GM04504 (cell line): Measurements from ENCODE around the gene MED7.

Source experiments
- DNase-seq: peaks from one replicate; pipeline ENCODE4 v3.0.0-alpha.2; 2012; ENCODE audit warnings: low read depth

Gene MED7

GRCh38 chr5:157162919-157163510 is 20.4 kb upstream of the MED7 start:
- DNase-seq = no peak

DNA sequence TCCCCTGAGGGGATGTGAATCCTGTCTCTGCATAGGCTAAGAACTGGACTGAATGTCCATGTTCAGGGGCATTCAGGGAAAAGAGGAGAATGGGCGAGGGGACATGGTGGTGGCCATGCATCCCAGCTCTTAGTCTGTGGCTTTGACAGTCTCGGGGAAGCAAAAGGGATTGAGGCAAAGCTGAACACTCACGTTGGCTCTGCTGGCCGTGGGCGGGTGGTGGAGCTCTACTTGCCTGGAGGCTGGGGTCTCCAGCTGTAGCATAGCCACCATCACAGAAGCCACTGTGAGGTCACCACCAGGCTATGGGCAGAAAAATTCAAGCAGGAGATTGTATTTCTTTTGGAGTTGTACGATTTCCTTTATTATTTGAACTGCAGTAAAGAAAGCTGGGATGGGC is 19.3 kb upstream of the MED7 start:
- no peak for DNase-seq

- DNase-seq = no peak
Observed at GRCh38 chr5:157160001-157160400, 17.3 kb upstream of the MED7 start.

- no peak for DNase-seq
Observed at GRCh38 chr5:157159209-157159751, 16.6 kb upstream of the MED7 start.

DNA sequence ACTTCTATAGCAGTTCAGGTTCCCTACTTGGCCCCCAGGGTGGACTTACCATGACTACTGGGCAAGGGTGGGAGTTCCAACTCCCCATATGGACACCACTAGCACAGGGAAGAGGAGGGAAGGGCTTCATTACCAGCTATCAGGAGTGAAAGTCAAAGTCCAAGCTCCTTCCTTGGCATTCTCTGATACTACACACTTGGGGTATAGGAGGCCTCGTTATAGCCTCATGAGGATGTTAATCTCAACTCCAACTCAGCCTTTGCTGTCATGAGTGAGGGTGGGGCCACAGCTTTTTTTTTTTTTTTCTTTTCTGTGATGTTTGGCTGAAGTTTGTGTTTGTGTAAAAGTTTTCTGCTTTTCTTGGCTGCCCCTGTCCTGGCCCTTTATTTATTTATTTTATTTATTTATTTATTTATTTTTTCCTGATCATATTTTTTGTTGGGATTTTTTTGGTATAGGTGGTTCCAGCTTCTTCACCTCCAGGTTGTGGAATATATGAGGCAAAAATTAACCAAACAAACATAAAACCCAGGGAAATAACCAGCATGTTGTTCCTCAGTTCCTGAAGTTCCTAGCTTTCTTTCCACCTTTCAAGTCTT is 14.7 kb upstream of the MED7 start:
- DNase-seq = no peak

DNA sequence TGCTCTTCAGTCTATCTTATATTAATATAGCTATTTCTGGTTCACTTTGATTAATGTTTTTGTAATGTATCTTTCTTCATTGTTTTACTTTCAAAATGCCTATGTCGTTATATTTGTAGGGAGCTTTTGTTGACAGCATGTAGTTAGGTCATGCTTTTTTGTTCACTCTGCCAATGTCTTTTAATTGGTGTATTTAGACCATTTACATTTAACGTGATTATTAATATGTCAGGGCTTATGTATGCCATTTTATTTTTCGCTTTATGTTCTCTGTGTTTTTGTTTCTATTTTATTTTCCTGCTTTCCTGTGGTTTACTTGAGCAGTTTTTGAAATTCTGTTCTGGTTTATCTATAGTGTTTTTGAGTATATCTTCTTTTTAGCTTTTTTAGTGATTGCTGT is 12.6 kb upstream of the MED7 start:
- DNase-seq = no peak

DNA sequence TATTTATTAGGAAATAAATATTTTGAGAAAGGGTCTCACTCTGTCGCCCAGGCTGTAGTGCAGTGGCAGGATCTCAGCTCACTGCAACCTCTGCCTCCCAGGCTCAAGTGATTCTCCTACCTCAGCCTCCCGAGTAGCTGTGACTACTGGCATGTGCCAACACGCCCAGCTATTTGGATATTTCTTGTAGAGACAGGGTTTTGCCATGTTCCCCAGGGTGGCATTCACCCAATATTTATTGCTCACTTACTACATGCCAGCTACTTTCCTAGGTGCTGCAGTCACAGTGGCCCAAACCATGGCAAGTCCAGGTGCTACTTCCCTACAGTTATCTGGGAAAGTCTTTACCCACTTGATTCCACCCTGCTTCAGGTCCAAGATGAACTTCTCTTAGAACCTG is 8.3 kb upstream of the MED7 start:
- DNase-seq = no peak

DNA sequence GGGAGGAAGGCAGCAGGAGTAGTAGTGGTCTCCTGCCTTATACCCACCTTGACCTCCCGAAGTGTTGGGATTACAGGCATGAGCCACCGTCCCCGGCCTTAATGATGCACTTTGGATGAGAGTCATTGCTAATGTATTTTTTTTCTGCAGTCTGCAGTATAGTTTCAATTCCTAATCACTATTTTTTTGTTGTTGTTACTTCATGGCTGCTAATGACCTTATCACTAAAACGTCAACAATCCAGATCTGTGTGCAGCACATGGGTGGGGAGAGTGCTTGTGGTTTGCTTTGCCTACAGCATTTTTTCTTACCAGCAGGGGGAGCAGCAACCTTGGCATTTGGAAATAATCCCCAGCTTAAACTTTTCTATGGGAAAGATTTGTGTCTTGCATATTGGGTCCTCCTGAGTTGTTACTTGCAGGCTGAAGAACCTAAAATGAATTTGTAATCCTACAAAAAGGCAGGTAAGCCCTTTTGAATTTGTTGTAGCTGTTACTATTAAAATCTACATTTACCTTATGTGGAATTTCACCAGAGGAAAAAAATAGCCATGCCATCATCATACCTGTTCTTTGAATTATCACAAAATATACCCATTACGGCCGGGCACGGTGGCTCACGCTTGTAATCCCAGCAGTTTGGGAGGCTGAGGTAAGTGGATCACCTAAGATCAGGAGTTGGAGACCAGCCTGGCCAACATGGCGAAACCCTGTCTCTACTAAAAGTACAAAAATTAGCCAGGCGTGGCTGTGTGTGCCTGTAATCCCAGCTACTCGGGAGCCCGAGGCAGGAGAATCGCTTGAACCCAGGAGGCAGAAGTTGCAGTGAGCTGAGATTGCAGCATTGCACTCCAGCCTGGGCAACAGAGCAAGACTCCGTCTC is 6.3 kb upstream of the MED7 start:
- DNase-seq = peak; percentile 31

DNA sequence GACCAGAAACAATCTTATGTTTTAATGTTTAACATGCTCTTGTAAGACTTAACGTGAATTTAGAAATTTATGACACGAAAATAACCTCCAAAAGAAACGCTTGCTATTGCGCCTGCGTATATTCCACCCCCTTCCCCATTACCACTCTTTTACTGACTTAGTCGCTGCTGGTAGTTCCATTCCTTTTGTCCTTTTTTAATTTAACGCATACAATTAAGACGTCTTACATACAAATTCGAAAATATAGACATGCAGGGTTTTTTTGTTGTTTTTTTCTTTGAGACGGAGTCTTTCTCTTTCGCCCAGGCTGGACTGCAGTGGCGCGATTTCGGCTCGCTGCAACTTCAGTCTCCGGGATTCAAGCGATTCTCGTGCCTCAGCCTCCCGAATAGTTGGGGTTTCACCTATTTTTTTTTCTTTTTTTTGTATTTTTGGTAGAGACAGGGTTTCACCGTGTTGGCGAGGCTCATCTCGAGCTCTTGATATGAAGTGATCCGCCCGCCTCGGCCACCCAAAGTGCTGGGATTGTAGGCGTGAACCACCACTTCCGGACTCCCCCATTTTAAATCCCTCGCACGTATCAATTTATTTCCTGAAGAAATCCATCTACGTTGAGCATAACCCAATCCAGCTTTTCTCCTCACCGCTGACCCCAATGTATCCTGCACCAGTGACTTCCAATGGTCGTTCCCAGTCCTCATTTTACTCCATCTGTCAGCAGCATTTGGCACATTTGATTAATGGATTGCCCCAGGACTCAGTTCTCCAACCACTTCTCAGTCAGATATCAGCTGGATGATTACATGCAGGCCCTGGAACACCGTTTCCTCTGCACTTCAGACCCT is 684 bp upstream of the MED7 start:
- peak; percentile 29 for DNase-seq

GRCh38 chr5:157137691-157138090 is 5.0 kb downstream of the MED7 start:
- no peak for DNase-seq

DNA sequence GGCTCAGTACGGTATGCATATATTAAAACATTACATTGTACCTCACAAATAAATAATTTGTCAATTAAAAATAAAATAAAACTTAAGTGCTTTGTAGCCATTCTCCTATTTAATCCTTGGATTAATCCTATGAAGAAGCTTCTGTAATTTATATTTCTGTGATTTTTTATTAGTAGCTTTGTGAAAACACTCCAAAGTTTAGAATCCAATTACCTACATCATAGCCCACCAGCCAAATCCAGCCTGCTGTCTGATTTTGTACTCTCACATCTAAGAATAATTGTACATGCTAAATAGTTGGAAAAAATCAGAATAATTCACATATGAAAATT is 10.4 kb downstream of the MED7 start:
- no peak for DNase-seq

GRCh38 chr5:157130925-157131324 is 11.7 kb downstream of the MED7 start:
- DNase-seq = no peak

DNA sequence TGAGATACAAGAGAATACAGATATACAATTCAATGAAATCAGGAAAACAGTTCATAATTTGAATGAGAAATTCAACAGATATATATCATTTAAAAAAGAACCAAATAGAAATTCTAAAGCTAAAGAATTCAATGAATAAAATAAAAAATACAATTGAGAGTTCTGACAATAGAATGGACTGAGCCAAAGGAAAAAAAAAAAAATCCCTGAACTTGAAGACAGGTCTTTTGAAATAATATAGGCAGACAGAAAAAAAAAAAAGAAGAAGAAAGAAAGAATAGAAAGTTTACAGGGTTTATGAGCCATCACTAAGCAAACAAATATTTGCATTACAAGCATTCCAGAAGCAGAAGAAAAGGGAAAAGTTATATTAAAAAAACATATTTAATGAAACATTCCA is 21.0 kb downstream of the MED7 start:
- DNase-seq = no peak

DNA sequence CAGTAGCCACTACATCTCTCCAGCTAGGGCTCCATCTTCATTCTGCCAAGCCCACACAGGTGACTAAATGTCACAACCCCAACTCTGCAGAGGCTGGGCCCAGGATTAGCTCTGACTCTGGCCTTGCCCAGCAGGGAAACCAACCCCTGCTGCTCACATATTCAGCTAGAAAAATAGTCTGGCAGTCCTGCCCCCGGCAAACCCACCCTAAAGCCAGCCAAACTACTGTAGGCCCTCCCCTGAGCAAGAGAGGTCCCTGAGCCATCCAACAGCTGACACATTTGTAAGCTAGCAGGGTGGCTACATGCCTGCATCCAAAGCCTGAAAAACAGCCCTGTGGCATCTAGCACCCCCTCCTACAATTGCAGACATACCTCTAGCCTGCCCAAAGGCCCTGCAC is 22.6 kb downstream of the MED7 start:
- DNase-seq = no peak

DNA sequence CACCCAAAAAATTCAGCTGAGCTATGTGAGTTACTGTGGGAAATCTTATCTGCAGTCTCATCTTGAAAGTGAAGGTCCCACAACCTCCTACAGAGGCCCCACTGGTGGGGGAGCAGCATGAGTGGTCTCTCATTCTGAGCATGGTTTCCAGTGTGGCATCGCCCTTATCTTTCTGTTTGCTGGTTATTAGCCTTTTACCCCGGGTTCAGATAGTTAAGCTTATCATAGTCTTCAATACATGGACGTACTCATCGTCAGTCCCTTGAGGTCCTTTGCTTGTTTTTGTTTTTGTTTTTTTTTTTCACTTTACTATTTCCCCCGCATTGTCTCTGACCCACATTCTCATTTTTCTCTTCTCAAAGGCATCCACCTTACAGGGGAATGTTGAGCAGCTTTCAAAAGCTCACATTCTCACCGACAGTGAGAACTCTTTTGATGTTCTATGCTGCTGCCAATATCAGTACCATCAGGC is 26.1 kb downstream of the MED7 start:
- DNase-seq = no peak

DNA sequence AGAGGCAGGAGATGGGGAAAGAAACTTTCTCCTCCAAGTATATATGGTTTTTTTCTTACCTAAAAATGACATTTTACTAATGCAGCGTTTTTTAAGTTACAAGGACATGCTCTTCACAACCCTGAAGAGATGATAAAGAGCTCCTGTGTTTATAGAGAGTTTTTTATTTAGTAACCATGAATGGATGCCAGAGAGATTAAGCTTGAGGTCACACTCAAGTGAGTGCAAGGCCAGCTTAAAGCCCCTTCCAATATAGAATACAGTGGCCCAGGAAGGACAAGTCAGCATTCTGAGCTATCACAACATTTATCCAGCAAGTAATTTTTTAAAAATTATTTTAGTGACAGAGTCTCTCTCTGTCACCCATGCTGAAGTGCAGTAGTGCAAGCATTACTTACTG is 27.2 kb downstream of the MED7 start:
- no peak for DNase-seq

DNA sequence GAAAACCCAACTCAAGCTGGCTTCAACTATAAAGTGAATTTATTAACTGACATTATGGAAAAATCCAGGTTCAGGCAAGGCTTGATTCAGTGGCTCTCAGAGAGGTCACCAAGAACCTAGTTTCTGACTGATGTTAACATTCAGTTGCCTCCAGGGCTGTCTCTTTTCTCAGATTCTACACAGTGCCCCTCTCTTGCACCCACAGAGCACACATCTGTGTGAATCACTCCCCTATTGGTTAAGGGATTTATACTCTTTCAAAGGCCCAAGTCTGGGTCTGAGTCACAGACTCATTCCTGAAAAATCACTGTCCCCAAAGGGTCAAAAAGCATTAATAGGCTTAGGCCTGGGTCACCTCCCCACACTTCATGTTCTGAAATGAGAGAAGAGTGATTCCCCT is 27.7 kb downstream of the MED7 start:
- DNase-seq = no peak

GRCh38 chr5:157113002-157113401 is 29.7 kb downstream of the MED7 start:
- no peak for DNase-seq

DNA sequence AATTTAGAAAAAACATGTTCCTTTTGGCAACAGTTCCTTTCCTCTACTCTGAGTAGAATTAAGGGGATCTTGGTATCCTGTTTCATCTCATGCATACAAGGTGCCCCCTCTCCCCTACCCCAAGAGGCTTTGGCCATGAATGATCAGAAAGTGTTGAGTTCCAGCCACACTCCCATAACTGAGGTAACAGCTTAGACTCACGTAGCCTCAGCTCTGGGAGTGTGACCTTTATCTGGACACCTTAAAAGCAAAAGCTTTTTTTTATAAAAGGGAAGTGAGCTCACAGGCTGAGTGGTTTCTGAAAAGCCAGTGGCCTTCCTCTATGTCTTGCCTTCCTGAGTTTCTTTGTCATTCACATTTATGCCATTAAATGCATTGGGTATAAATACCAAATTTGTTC is 32.9 kb downstream of the MED7 start:
- no peak for DNase-seq

- no peak for DNase-seq
Observed at GRCh38 chr5:157108976-157109375, 33.7 kb downstream of the MED7 start, which contains the start of gene HAVCR2. TSS of gene HAVCR2 (minus strand) at chr5:157109044. CDS start at chr5:157108983, 61 bp downstream.

DNA sequence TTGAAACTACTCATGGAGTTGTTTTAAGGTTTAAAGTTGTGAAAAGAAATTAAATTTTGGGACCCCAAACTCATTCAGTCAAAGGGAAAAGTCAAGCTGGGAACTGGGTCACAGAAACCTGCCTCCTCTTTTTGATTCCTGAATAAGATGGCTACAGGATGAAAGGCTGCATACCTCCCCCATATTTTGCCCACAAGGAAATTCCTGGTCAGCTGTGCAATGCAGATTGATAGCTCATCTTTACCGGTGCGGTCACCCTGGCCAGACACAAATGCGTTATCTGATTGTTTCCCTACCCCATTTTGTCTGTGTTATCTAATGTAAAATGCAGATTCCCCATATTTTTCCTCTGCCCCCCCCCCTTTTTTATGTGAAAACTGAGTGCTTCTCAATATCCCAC is 35.2 kb downstream of the MED7 start:
- DNase-seq = no peak
